NCI-H2196 treated with DMSO at 0.1 percent for 48 hours (cell line): ENCODE results near the gene RNFT2.
A peak's percentile ranks its signal among the peaks of the same experiment; 100 is the strongest.
"Not testable (repeated sequence)": the region's sequence is repeated elsewhere in the genome, so short reads cannot be mapped to it uniquely, and the experiment has no call there.

Experiments used
- DNase-seq: peaks from one replicate; lab custom pipeline; 2025; ENCODE audit not compliant: unreplicated experiment; lab: John Stamatoyannopoulos, UW

The RNFT2 gene

GRCh38 chr12:116792403-116792802 lies 54.3 kb downstream of the RNFT2 start:
- DNase-seq = no peak

- no peak for DNase-seq
Measured at GRCh38 chr12:116794725-116795124, 56.6 kb downstream of the RNFT2 start.

GRCh38 chr12:116797885-116798284 lies 59.8 kb downstream of the RNFT2 start:
- no peak for DNase-seq

- no peak for DNase-seq
Measured at GRCh38 chr12:116798719-116799118, 60.6 kb downstream of the RNFT2 start.

GRCh38 chr12:116799955-116800354 lies 61.8 kb downstream of the RNFT2 start:
- DNase-seq = no peak

GRCh38 chr12:116800918-116801317 lies 62.8 kb downstream of the RNFT2 start:
- DNase-seq = no peak

GRCh38 chr12:116802018-116802417 lies 63.9 kb downstream of the RNFT2 start:
- DNase-seq = no peak

GRCh38 chr12:116803013-116803736 lies 65.1 kb downstream of the RNFT2 start:
- no peak for DNase-seq

- no peak for DNase-seq
Measured at GRCh38 chr12:116804051-116804450, 65.9 kb downstream of the RNFT2 start.

- no peak for DNase-seq
Measured at GRCh38 chr12:116806845-116807440, 68.8 kb downstream of the RNFT2 start.

- no peak for DNase-seq
Measured at GRCh38 chr12:116807546-116807945, 69.4 kb downstream of the RNFT2 start.

- no peak for DNase-seq
Measured at GRCh38 chr12:116808113-116809105, 70.3 kb downstream of the RNFT2 start.

GRCh38 chr12:116812238-116812637 lies 74.1 kb downstream of the RNFT2 start:
- no peak for DNase-seq

GRCh38 chr12:116813271-116814041 lies 75.3 kb downstream of the RNFT2 start:
- DNase-seq = peak; percentile 66

GRCh38 chr12:116814766-116815165 lies 76.7 kb downstream of the RNFT2 start:
- DNase-seq = not testable (repeated sequence)

- no peak for DNase-seq
Measured at GRCh38 chr12:116818341-116818856, 80.3 kb downstream of the RNFT2 start.

GRCh38 chr12:116818948-116819832 lies 81.1 kb downstream of the RNFT2 start:
- peak; percentile 92 for DNase-seq

GRCh38 chr12:116820064-116820656 lies 82.0 kb downstream of the RNFT2 start:
- DNase-seq = no peak

- no peak for DNase-seq
Measured at GRCh38 chr12:116821291-116821690, 83.2 kb downstream of the RNFT2 start.
